ENCODE results near the gene B4GAT1.

B4GAT1 gene

DNA sequence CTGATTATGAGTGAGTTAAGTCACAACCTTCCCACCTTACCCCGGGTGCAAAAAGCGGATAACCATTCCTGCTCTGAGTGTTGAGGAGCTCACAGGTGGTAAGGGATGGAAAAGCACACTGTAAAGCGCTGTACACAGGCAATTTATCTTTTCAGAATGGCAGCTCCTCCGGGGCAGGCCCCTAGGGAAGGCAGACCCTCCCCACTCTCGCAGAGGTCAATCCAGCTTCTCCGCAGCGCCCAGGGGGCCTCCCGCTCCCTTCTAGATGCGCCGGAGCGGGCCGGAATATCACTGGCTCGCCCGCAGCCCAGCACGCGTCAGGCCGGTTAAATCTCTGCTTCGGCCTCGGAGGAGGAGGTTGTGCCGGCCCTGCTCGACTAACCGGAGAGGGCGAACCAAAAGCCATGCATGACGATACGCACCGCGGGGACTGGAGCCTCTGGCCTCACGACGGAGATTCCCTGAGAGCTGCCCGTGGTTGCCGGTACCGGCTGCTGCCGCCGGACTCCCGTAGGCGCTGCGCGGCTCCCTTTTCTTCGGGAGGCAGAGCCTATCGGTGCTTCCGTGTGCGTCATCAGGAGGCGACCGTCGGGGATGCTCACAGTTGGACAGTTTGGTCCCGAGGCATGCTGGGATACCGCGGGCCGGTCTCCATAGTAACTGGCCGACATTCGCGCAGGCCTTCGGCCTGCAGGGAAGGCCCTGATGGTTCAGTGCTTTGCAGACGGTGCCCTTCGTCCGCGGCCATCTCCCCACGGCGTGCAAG is 2.7 kb downstream of the B4GAT1 start, which contains the start of gene BRMS1:
Gene BRMS1, minus strand, starts transcription at position 555 of the 766 bp plus-strand sequence. CDS start 2,870 bp downstream, outside the sequence.
- Histone ChIP-seq H3K9me3 (ENCODE audit: control insufficient read depth in 5 of 5, low read length in 5 of 5) (no peaks in the 10 kb centered on the region), H3K36me3 (ENCODE audit: control insufficient read depth in 5 of 5, insufficient read depth in 5 of 5, low read length in 5 of 5) (peaks cover 0 to 30% (median 25%) of the 10 kb centered on the region in 5 donors), H3K4me1 (ENCODE audit: control insufficient read depth in 5 of 5, insufficient read depth in 5 of 5, low read length in 5 of 5) (peaks cover 9 to 55% (median 47%) of the 10 kb centered on the region in 5 donors), H3K27ac (ENCODE audit: low read depth, low read length) (peak within 1 kb of the TSS; percentile 67), H3K9ac (ENCODE audit: low read length in 5 of 5) (peak within 1 kb of the TSS; percentile 81 to 98 (median 87)), H3K27me3 (ENCODE audit: control insufficient read depth in 5 of 5, insufficient read depth in 4 of 5, low read length in 5 of 5) (no peaks in the 10 kb centered on the region), H3K4me3 (ENCODE audit: low read depth in 1 of 5, low read length in 5 of 5) (peak within 1 kb of the TSS; percentile 92 to 97 (median 95))

DNA sequence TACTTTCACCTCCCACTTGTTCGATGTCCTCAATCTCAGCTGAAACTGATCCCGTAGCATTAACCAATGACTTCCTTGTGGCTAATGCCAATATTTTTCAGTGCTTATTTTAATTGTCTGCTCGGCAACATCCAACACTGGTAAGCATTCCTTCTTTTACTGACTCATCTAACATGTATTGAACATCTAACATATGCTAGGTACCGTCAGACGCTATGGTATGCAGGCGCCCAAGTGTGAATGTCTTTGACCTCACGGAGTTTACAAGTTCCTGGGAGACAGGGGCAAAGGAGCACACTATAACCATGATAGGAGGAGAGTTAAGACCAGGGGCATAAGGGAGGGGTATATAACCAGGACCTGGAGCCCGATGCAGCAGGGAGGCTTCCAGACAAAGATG is 4.3 kb downstream of the B4GAT1 start:
- H3K4me3 ChIP-seq (ENCODE audit: low read depth in 1 of 5, low read length in 5 of 5), result no peak overlapping the region
- H3K9ac ChIP-seq (ENCODE audit: low read length in 5 of 5), result no peak overlapping the region
- H3K4me1 ChIP-seq (ENCODE audit: control insufficient read depth in 5 of 5, insufficient read depth in 5 of 5, low read length in 5 of 5), result peaks cover 9 to 46% (median 43%) of the 10 kb centered on the region in 5 donors
- H3K9me3 ChIP-seq (ENCODE audit: control insufficient read depth in 5 of 5, low read length in 5 of 5), result no peaks in the 10 kb centered on the region
- no peaks in the 10 kb centered on the region for H3K27me3 ChIP-seq (ENCODE audit: control insufficient read depth in 5 of 5, insufficient read depth in 4 of 5, low read length in 5 of 5)
- peaks cover 0 to 43% (median 39%) of the 10 kb centered on the region in 5 donors for H3K36me3 ChIP-seq (ENCODE audit: control insufficient read depth in 5 of 5, insufficient read depth in 5 of 5, low read length in 5 of 5)
- no peak overlapping the region for H3K27ac ChIP-seq (ENCODE audit: low read depth, low read length)

GRCh38 chr11:66341502-66342126 is 5.8 kb downstream of the B4GAT1 start:
- Histone ChIP-seq H3K27ac (ENCODE audit: low read depth, low read length) (no peak overlapping the region), H3K9ac (ENCODE audit: low read length in 5 of 5) (no peak overlapping the region), H3K4me3 (ENCODE audit: low read depth in 1 of 5, low read length in 5 of 5) (no peak overlapping the region), H3K27me3 (ENCODE audit: control insufficient read depth in 5 of 5, insufficient read depth in 4 of 5, low read length in 5 of 5) (no peaks in the 10 kb centered on the region), H3K4me1 (ENCODE audit: control insufficient read depth in 5 of 5, insufficient read depth in 5 of 5, low read length in 5 of 5) (peaks cover 7 to 38% (median 37%) of the 10 kb centered on the region in 5 donors), H3K36me3 (ENCODE audit: control insufficient read depth in 5 of 5, insufficient read depth in 5 of 5, low read length in 5 of 5) (peaks cover 0 to 53% (median 48%) of the 10 kb centered on the region in 5 donors), H3K9me3 (ENCODE audit: control insufficient read depth in 5 of 5, low read length in 5 of 5) (no peaks in the 10 kb centered on the region)

- Histone ChIP-seq H3K27me3 (ENCODE audit: control insufficient read depth in 5 of 5, insufficient read depth in 4 of 5, low read length in 5 of 5) (peaks cover 0 to 4% (median 0%) of the 10 kb centered on the region in 5 donors), H3K27ac (ENCODE audit: low read depth, low read length) (no peak overlapping the region), H3K36me3 (ENCODE audit: control insufficient read depth in 5 of 5, insufficient read depth in 5 of 5, low read length in 5 of 5) (peaks cover 0 to 53% (median 48%) of the 10 kb centered on the region in 5 donors), H3K9ac (ENCODE audit: low read length in 5 of 5) (no peak overlapping the region), H3K9me3 (ENCODE audit: control insufficient read depth in 5 of 5, low read length in 5 of 5) (no peaks in the 10 kb centered on the region), H3K4me1 (ENCODE audit: control insufficient read depth in 5 of 5, insufficient read depth in 5 of 5, low read length in 5 of 5) (peaks cover 6 to 38% (median 37%) of the 10 kb centered on the region in 5 donors), H3K4me3 (ENCODE audit: low read depth in 1 of 5, low read length in 5 of 5) (no peak overlapping the region)
These were observed 6.6 kb downstream of the B4GAT1 start for GRCh38 chr11:66340596-66341501.

GRCh38 chr11:66339686-66340483 is 7.5 kb downstream of the B4GAT1 start:
- Histone ChIP-seq H3K27ac (ENCODE audit: low read depth, low read length) (no peak overlapping the region), H3K9me3 (ENCODE audit: control insufficient read depth in 5 of 5, low read length in 5 of 5) (no peaks in the 10 kb centered on the region), H3K4me3 (ENCODE audit: low read depth in 1 of 5, low read length in 5 of 5) (no peak overlapping the region), H3K9ac (ENCODE audit: low read length in 5 of 5) (no peak overlapping the region), H3K4me1 (ENCODE audit: control insufficient read depth in 5 of 5, insufficient read depth in 5 of 5, low read length in 5 of 5) (peaks cover 6 to 39% (median 37%) of the 10 kb centered on the region in 5 donors), H3K36me3 (ENCODE audit: control insufficient read depth in 5 of 5, insufficient read depth in 5 of 5, low read length in 5 of 5) (peaks cover 0 to 53% (median 48%) of the 10 kb centered on the region in 5 donors), H3K27me3 (ENCODE audit: control insufficient read depth in 5 of 5, insufficient read depth in 4 of 5, low read length in 5 of 5) (peaks cover 0 to 7% (median 0%) of the 10 kb centered on the region in 5 donors)

- Histone ChIP-seq H3K9me3 (ENCODE audit: control insufficient read depth in 5 of 5, low read length in 5 of 5) (no peaks in the 10 kb centered on the region), H3K4me3 (ENCODE audit: low read depth in 1 of 5, low read length in 5 of 5) (no peak overlapping the region), H3K27ac (ENCODE audit: low read depth, low read length) (no peak overlapping the region), H3K9ac (ENCODE audit: low read length in 5 of 5) (no peak overlapping the region), H3K4me1 (ENCODE audit: control insufficient read depth in 5 of 5, insufficient read depth in 5 of 5, low read length in 5 of 5) (peaks cover 3 to 36% (median 32%) of the 10 kb centered on the region in 5 donors), H3K27me3 (ENCODE audit: control insufficient read depth in 5 of 5, insufficient read depth in 4 of 5, low read length in 5 of 5) (peaks cover 0 to 7% (median 0%) of the 10 kb centered on the region in 5 donors), H3K36me3 (ENCODE audit: control insufficient read depth in 5 of 5, insufficient read depth in 5 of 5, low read length in 5 of 5) (peaks cover 0 to 53% (median 49%) of the 10 kb centered on the region in 5 donors)
These were observed 8.2 kb downstream of the B4GAT1 start for GRCh38 chr11:66339162-66339675.

- Histone ChIP-seq H3K9me3 (ENCODE audit: control insufficient read depth in 5 of 5, low read length in 5 of 5) (no peaks in the 10 kb centered on the region), H3K36me3 (ENCODE audit: control insufficient read depth in 5 of 5, insufficient read depth in 5 of 5, low read length in 5 of 5) (peaks cover 0 to 56% (median 51%) of the 10 kb centered on the region in 5 donors), H3K9ac (ENCODE audit: low read length in 5 of 5) (no peak overlapping the region), H3K4me1 (ENCODE audit: control insufficient read depth in 5 of 5, insufficient read depth in 5 of 5, low read length in 5 of 5) (peaks cover 0 to 29% (median 25%) of the 10 kb centered on the region in 5 donors), H3K27ac (ENCODE audit: low read depth, low read length) (no peak overlapping the region), H3K4me3 (ENCODE audit: low read depth in 1 of 5, low read length in 5 of 5) (no peak overlapping the region), H3K27me3 (ENCODE audit: control insufficient read depth in 5 of 5, insufficient read depth in 4 of 5, low read length in 5 of 5) (peaks cover 0 to 7% (median 0%) of the 10 kb centered on the region in 5 donors)
These were observed 8.9 kb downstream of the B4GAT1 start for GRCh38 chr11:66338276-66339161.

- peaks cover 0 to 7% (median 0%) of the 10 kb centered on the region in 5 donors for H3K27me3 ChIP-seq (ENCODE audit: control insufficient read depth in 5 of 5, insufficient read depth in 4 of 5, low read length in 5 of 5)
- H3K9ac ChIP-seq (ENCODE audit: low read length in 5 of 5), result no peak overlapping the region
- no peak overlapping the region for H3K4me3 ChIP-seq (ENCODE audit: low read depth in 1 of 5, low read length in 5 of 5)
- H3K9me3 ChIP-seq (ENCODE audit: control insufficient read depth in 5 of 5, low read length in 5 of 5), result no peaks in the 10 kb centered on the region
- peaks cover 0 to 27% (median 20%) of the 10 kb centered on the region in 5 donors for H3K4me1 ChIP-seq (ENCODE audit: control insufficient read depth in 5 of 5, insufficient read depth in 5 of 5, low read length in 5 of 5)
- H3K36me3 ChIP-seq (ENCODE audit: control insufficient read depth in 5 of 5, insufficient read depth in 5 of 5, low read length in 5 of 5), result peaks cover 0 to 66% (median 57%) of the 10 kb centered on the region in 5 donors
- no peak overlapping the region for H3K27ac ChIP-seq (ENCODE audit: low read depth, low read length)
These were observed 10.1 kb downstream of the B4GAT1 start for GRCh38 chr11:66337103-66337899.

Measured in subcutaneous abdominal adipose tissue (tissue), 5 donors.